Prostate gland (tissue), 2 donors: Measurements from ENCODE around the gene LRSAM1.

Experiments used
- POLR2A ChIP-seq: fragments of 450-650 bp; IDR thresholded peaks from one replicate; pipeline ENCODE4 v1.6.1; 2016; ENCODE audit warnings: antibody characterized with exemption, mild to moderate bottlenecking
- TF ChIP-seq, protein P1 (sequence below), 4 experiments: fragments of 200-600 bp in 2 of 4; fragments of 450-650 bp in 2 of 4; sonication (generic) in 2 of 4; IDR thresholded peaks; 1 replicate in 3 of 4; 2 replicates in 1 of 4; pipeline ENCODE4 v1.5.1; 2016 to 2019; ENCODE audit warnings: antibody characterized with exemption in 4 of 4, mild to moderate bottlenecking in 2 of 4, moderate library complexity in 2 of 4

- TF ChIP-seq, protein P1, sequence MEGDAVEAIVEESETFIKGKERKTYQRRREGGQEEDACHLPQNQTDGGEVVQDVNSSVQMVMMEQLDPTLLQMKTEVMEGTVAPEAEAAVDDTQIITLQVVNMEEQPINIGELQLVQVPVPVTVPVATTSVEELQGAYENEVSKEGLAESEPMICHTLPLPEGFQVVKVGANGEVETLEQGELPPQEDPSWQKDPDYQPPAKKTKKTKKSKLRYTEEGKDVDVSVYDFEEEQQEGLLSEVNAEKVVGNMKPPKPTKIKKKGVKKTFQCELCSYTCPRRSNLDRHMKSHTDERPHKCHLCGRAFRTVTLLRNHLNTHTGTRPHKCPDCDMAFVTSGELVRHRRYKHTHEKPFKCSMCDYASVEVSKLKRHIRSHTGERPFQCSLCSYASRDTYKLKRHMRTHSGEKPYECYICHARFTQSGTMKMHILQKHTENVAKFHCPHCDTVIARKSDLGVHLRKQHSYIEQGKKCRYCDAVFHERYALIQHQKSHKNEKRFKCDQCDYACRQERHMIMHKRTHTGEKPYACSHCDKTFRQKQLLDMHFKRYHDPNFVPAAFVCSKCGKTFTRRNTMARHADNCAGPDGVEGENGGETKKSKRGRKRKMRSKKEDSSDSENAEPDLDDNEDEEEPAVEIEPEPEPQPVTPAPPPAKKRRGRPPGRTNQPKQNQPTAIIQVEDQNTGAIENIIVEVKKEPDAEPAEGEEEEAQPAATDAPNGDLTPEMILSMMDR (IDR thresholded peaks at IDR 0.05) = peak; percentile 81 to 96 (median 90)
- no peak for TF ChIP-seq POLR2A
These were observed 52.9 kb downstream of the LRSAM1 start for GRCh38 chr9:127503947-127504886.
